Ishikawa (cell line): ENCODE measurements around the gene FLII.

Experiments used
- CEBPB ChIP-seq: IDR thresholded peaks from 2 replicates; pipeline ENCODE4 v1.6.1; 2012
- CREB1 ChIP-seq: IDR thresholded peaks from 2 replicates; pipeline ENCODE4 v1.6.1; 2012; ENCODE audit warnings: low read depth
- EGR1 ChIP-seq: IDR thresholded peaks from 2 replicates; pipeline ENCODE4 v1.6.1; 2012
- EP300 ChIP-seq: IDR thresholded peaks from 2 replicates; pipeline ENCODE4 v1.6.1; 2012; ENCODE audit warnings: borderline replicate concordance
- FOXM1 ChIP-seq: IDR thresholded peaks from 2 replicates; pipeline ENCODE4 v1.6.1; 2012; ENCODE audit warnings: low read depth, borderline replicate concordance
- NFIC ChIP-seq: IDR thresholded peaks from 2 replicates; pipeline ENCODE4 v1.6.1; 2012
- REST ChIP-seq: IDR thresholded peaks from 2 replicates; pipeline ENCODE4 v1.6.1; 2012; ENCODE audit warnings: low read depth, mild to moderate bottlenecking
- TAF1 ChIP-seq: IDR thresholded peaks from 2 replicates; pipeline ENCODE4 v1.6.1; 2012; ENCODE audit warnings: low read depth, mild to moderate bottlenecking
- TCF12 ChIP-seq: IDR thresholded peaks from 2 replicates; pipeline ENCODE4 v1.6.1; 2012; ENCODE audit warnings: low read depth
- TEAD4 ChIP-seq: IDR thresholded peaks from 2 replicates; pipeline ENCODE4 v1.6.1; 2012
- USF1 ChIP-seq: IDR thresholded peaks from 2 replicates; pipeline ENCODE4 v1.6.1; 2012
- YY1 ChIP-seq: IDR thresholded peaks from 2 replicates; pipeline ENCODE4 v1.6.1; 2012; ENCODE audit warnings: low read depth
- ZBTB7A ChIP-seq: IDR thresholded peaks from 2 replicates; pipeline ENCODE4 v1.6.1; 2012; ENCODE audit warnings: low read depth
- TF ChIP-seq, protein P1 (sequence below): IDR thresholded peaks from 2 replicates; pipeline ENCODE4 v1.6.1; 2012

Gene FLII

DNA sequence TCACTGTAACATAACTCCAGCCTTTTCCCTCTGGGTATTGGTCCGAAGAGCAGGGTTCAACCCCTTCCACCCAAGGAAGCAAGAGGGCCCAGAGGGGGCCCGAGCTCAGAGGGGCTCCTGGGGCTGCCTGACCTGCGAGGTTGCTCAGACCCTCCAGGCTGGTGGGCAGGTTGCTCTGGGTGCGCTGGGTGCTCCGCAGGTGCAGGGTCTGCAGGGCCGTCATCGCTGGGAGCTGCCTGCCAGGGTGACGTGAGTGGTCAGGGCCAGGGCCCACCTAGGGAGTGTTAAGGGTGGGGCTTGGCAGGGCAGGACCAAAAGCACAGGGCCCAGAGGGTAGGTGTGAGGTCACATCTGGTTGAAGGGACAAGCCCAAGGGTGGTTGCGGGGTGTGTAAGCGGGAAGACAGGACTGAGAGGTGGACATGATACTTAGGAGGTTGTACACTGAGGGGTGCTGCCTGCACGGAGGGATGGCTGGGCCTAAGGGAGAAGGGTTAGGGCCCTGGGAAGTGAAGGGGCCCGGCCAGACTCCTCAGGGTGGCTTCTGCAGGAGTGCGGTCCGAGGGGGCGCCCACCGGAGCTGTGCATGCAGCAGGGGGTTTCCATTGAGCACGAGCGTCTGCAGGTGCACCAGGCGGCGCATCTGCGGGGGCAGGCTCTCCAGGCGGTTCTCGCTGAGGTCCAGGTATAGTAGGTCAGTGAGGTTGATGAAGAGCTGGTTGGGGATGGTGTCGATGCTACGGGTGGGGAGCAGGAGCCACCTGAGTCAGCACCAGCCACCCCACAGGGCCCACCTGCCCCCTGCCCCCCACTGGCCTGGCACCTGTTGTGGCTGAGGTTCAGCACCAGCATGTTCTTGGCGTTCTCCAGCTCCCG lies 4.4 kb downstream of the FLII start:
- TF ChIP-seq YY1 (no peak), USF1 (no peak), FOXM1 (no peak), EGR1 (no peak), TAF1 (no peak), EP300 (no peak), TCF12 (no peak), CEBPB (no peak), NFIC (no peak), TEAD4 (no peak), ZBTB7A (no peak)

DNA sequence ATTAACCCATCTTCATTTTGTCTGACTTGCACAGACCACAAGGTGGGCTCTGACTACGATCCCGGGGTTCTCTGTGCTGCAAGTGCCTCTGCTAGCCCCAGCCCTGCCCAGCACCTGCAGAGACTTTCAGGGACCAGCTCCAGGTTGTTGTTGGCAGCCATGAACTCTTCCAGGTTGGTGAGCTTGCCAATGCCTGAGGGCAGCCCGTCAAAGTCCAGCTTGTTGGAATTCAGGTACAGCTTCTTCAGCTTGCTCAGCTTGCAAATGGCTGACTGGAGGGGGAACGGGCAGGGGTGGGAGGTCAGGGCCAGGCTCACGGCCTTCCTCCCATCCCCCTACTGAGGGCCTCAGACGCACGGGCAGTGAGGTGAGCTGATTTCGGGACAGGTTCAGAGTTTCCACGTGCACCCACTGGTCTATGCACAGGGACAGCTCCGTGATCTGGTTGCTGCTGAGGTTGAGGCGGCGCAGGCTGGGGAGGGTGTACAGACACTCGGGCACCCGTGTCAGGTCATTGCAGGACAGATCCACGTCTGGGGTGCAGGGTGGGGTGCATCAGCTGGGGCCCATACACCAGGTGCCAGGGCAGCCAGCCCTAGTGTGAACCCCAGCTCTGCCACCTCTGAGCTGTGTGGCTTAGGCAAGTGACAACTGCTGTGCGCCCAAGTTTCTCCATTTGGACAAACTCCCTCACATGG lies 5.2 kb downstream of the FLII start:
- no peak for TF ChIP-seq ZBTB7A
- no peak for TF ChIP-seq REST
- no peak for TF ChIP-seq EGR1
- no peak for TF ChIP-seq CEBPB
- TF ChIP-seq USF1: no peak
- TF ChIP-seq TEAD4: no peak
- TF ChIP-seq CREB1: no peak
- no peak for TF ChIP-seq NFIC
- TF ChIP-seq YY1: no peak

GRCh38 chr17:18252160-18252559 lies 6.4 kb downstream of the FLII start:
- TF ChIP-seq TEAD4: no peak
- no peak for TF ChIP-seq USF1
- TF ChIP-seq EP300: no peak
- TF ChIP-seq ZBTB7A: no peak
- TF ChIP-seq CEBPB: no peak
- TF ChIP-seq, protein P1, sequence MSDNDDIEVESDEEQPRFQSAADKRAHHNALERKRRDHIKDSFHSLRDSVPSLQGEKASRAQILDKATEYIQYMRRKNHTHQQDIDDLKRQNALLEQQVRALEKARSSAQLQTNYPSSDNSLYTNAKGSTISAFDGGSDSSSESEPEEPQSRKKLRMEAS: no peak
- TF ChIP-seq REST: no peak
- no peak for TF ChIP-seq YY1
- TF ChIP-seq FOXM1: no peak

- TF ChIP-seq CEBPB: no peak
These were observed 7.3 kb downstream of the FLII start for GRCh38 chr17:18251204-18251603.

DNA sequence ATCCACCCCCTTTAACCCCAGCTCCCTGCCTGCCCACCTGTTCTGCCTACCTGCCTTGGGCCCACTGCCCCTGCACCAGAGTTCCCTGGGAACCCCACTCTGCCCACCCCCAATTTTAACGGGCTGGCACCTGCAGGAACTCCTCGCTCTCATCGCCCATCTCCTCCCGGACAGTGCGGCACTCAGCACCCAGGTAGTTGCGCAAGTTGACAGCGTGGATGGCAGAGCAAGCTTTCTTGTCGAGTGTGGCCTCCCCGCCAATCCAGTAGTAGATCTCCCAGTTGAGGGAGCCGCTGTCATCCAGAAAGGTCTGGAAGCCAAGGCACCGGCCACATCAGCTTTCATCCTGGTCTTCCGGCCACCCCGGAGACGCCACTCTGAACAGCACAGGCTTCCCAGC lies 7.8 kb downstream of the FLII start:
- TF ChIP-seq USF1: no peak
- peak; percentile 67 for TF ChIP-seq CEBPB

GRCh38 chr17:18250259-18250658 lies 8.3 kb downstream of the FLII start:
- TF ChIP-seq YY1 (no peak), CREB1 (no peak)
